HL-60 (cell line): ENCODE measurements around the gene RASL10A.

ENCODE experiments used
- DNase-seq, 2 experiments: peaks; one replicate each; pipeline ENCODE4 v3.0.0-alpha.2; 2010 to 2020; ENCODE audit warnings: low read depth in 1 of 2, low spot score in 1 of 2
- H3K27ac ChIP-seq: fragments of 250-450 bp; sonication (Bioruptor Pico); replicated peaks from 2 replicates; pipeline ENCODE4 v1.5.1; 2020; ENCODE audit warnings: mild to moderate bottlenecking, moderate library complexity
- H3K27me3 ChIP-seq: fragments of 250-450 bp; sonication (Bioruptor Pico); 2 replicates; pipeline ENCODE4 v1.5.1; 2021; ENCODE audit warnings: mild to moderate bottlenecking, moderate library complexity; ENCODE audit not compliant: insufficient read depth, poor library complexity, severe bottlenecking
- H3K4me3 ChIP-seq: replicated peaks from 2 replicates; pipeline ENCODE4 v1.5.1; 2011; ENCODE audit warnings: mild to moderate bottlenecking, control low read depth, low read length; ENCODE audit not compliant: insufficient read depth
- GABPA ChIP-seq: IDR thresholded peaks from 2 replicates; pipeline ENCODE4 v1.6.1; 2012; ENCODE audit warnings: low read depth
- POLR2AphosphoS5 ChIP-seq: IDR thresholded peaks from 2 replicates; pipeline ENCODE4 v1.6.1; 2012; ENCODE audit warnings: low read depth
- SPI1 ChIP-seq: IDR thresholded peaks from 2 replicates; pipeline ENCODE4 v1.6.1; 2012; ENCODE audit warnings: low read depth, mild to moderate bottlenecking, borderline replicate concordance
- TF ChIP-seq, protein P1 (sequence below): IDR thresholded peaks from one replicate; pipeline ENCODE4 v1.5.1; 2011; ENCODE audit warnings: low read length, control low read depth, inconsistent platforms; ENCODE audit not compliant: insufficient read depth
- TF ChIP-seq, protein P2 (sequence below): IDR thresholded peaks from 2 replicates; pipeline ENCODE4 v1.6.1; 2012; ENCODE audit warnings: low read depth; ENCODE audit not compliant: insufficient replicate concordance

The RASL10A gene

DNA sequence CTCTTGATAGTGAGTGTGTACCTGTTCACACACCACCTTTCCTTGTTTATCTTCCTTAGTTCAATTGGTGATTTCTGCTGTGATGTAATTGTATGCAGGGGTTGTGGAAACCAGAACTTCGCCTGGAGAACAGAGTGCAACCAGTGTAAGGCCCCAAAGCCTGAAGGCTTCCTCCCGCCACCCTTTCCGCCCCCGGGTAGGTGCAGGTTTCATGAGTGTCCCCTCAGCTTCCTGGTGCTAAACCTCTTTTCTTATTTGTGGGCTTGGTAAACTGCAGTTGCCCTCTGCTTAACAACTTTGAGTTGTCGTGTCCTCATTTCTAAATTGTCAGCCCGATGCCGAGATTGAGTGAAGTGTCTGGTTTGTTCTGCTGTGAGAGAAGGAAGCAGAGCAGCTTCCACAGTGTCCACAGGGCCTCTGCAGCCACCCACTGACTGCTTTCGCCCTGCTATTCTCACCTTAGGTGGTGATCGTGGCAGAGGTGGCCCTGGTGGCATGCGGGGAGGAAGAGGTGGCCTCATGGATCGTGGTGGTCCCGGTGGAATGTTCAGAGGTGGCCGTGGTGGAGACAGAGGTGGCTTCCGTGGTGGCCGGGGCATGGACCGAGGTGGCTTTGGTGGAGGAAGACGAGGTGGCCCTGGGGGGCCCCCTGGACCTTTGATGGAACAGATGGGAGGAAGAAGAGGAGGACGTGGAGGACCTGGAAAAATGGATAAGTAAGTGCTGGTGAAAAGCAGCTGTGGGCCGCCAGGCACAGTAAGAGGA lies 16.2 kb downstream of the RASL10A start:
- Histone ChIP-seq H3K4me3 (no peak overlapping the region), H3K27me3 (no peaks in the 10 kb centered on the region), H3K27ac (no peak overlapping the region)
- TF ChIP-seq, protein P1, sequence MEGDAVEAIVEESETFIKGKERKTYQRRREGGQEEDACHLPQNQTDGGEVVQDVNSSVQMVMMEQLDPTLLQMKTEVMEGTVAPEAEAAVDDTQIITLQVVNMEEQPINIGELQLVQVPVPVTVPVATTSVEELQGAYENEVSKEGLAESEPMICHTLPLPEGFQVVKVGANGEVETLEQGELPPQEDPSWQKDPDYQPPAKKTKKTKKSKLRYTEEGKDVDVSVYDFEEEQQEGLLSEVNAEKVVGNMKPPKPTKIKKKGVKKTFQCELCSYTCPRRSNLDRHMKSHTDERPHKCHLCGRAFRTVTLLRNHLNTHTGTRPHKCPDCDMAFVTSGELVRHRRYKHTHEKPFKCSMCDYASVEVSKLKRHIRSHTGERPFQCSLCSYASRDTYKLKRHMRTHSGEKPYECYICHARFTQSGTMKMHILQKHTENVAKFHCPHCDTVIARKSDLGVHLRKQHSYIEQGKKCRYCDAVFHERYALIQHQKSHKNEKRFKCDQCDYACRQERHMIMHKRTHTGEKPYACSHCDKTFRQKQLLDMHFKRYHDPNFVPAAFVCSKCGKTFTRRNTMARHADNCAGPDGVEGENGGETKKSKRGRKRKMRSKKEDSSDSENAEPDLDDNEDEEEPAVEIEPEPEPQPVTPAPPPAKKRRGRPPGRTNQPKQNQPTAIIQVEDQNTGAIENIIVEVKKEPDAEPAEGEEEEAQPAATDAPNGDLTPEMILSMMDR = no peak
- TF ChIP-seq POLR2AphosphoS5 = no peak; the same call in 1 of the 2 replicates
- TF ChIP-seq, protein P2, sequence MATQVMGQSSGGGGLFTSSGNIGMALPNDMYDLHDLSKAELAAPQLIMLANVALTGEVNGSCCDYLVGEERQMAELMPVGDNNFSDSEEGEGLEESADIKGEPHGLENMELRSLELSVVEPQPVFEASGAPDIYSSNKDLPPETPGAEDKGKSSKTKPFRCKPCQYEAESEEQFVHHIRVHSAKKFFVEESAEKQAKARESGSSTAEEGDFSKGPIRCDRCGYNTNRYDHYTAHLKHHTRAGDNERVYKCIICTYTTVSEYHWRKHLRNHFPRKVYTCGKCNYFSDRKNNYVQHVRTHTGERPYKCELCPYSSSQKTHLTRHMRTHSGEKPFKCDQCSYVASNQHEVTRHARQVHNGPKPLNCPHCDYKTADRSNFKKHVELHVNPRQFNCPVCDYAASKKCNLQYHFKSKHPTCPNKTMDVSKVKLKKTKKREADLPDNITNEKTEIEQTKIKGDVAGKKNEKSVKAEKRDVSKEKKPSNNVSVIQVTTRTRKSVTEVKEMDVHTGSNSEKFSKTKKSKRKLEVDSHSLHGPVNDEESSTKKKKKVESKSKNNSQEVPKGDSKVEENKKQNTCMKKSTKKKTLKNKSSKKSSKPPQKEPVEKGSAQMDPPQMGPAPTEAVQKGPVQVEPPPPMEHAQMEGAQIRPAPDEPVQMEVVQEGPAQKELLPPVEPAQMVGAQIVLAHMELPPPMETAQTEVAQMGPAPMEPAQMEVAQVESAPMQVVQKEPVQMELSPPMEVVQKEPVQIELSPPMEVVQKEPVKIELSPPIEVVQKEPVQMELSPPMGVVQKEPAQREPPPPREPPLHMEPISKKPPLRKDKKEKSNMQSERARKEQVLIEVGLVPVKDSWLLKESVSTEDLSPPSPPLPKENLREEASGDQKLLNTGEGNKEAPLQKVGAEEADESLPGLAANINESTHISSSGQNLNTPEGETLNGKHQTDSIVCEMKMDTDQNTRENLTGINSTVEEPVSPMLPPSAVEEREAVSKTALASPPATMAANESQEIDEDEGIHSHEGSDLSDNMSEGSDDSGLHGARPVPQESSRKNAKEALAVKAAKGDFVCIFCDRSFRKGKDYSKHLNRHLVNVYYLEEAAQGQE = no peak
- no peak for TF ChIP-seq SPI1
- no peak for TF ChIP-seq GABPA
- no peak for DNase-seq

DNA sequence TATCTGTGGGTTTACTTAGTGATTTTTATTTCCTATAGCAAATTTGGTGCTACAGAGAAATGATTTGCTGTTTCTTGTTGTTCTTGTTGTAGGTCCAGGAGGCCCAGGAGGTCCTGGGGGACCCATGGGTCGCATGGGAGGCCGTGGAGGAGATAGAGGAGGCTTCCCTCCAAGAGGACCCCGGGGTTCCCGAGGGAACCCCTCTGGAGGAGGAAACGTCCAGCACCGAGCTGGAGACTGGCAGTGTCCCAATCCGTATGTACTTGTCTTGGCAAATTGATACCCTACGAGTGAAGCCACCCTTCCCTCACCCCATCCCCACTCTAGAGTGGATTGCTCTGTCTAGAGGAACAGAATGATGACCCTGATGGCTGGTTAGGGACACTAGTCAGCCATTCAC lies 16.9 kb downstream of the RASL10A start:
- no peaks in the 10 kb centered on the region for H3K27me3 ChIP-seq
- H3K4me3 ChIP-seq = no peak overlapping the region
- DNase-seq = no peak
- no peak overlapping the region for H3K27ac ChIP-seq
- no peak for TF ChIP-seq POLR2AphosphoS5
- TF ChIP-seq, protein P2 = no peak

DNA sequence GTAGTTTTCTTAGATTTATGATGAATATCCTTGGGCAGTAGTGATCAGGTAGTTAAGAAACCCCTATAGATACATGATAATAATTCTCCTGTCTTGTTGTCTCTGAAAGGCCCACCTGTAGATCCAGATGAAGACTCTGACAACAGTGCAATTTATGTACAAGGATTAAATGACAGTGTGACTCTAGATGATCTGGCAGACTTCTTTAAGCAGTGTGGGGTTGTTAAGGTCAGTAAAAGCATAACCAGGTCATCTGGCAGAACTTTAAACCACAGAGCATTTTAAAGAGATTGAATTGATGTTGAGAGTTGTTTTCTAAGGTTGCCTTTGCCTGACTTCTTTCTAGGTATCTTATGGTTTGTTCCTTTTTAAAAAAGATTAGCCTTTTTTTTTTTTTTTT lies 23.1 kb downstream of the RASL10A start:
- Histone ChIP-seq H3K27ac (no peak overlapping the region), H3K4me3 (no peak overlapping the region), H3K27me3 (no peaks in the 10 kb centered on the region)
- no peak for TF ChIP-seq POLR2AphosphoS5
- TF ChIP-seq, protein P2 = no peak
- TF ChIP-seq GABPA = no peak
- TF ChIP-seq, protein P1 = no peak
- TF ChIP-seq SPI1 = no peak
- DNase-seq = no peak
